ENCODE data around the gene WIPI1.
"Not testable (repeated sequence)": the region's sequence is repeated elsewhere in the genome, so short reads cannot be mapped to it uniquely, and the experiment has no call there.

Gene WIPI1

DNA sequence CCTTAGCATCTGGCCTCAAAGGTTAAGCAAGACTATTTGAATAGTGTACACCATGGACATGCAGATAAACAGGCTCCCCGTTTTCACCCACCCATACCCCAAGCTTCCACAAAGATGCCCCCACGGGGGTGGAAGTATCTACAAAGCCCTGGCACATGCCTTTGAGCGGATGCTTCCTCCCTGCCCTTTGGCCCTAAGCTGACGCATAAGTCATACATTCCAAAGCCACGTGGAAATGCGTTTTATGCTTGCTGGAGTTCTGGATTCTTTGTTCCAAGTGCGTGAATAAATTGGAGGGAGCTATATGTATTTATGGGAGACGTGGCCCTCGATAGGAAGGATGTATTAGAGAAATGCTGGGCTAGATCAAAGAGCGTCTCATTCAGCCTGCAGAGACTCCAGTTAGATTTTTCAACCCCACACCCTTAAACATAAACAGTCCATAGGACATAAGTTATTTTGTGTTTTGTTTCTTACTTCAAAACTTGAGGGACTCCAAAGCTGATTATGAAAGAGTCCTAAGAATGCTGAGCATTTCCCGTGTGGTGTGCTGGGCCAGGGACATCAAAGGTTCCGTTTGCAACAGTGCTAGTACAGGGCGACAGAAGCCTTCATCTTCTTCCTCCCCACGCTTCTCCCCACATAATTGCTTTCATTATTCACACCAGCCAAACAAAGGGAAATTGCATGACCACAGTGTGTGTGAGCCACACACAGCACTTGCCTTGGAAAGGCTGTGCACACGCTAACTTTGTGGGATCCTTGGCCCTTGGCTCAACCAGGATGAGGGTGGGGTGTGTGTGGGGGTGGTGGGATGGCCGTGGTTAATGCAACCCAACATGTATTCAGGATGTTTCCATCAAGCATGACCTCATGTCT is 73.6 kb downstream of the WIPI1 start:
- no peak for DNase-seq

DNA sequence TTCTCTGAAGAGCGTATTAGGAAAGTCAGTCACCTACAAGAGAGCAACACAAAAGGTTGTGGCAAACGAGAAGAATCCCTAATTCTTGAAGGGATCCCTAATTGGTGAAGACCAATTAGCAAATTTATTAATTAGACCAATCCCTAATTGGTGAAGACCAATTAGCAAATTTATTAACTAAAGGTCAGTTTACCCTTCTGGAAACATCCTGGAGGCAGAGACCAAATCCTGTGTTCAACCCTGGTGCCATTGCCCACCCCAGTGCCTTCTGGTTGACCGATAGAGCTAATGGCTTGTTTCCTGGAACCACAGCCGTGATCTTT is 74.2 kb downstream of the WIPI1 start:
- DNase-seq, result no peak

DNA sequence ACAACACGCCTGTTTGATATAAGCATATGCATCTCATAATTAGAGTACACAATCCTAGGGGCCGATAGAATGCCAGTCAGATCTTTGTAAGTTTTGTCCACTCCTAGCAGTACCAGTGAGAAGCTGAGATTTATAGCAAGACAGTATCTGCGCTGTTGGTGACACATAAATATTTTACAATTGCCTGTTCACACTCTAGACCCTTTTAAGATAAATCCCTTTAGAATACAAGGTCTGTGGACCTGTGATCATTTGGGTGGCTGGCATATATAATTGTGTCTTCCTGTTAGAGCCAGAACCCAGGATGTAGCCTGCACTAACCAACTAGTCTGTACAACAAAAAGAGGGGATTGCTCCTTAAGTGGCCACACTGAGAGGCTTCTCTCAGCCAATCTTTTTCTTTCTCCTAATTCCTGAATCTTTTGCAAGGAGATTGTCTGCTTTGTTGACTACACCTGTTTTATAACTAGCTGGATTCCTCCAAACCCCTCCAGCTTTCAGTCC is 74.7 kb downstream of the WIPI1 start:
- no peak for DNase-seq

- DNase-seq, result no peak
Observed at GRCh38 chr17:68381076-68381900, 76.0 kb downstream of the WIPI1 start.

DNA sequence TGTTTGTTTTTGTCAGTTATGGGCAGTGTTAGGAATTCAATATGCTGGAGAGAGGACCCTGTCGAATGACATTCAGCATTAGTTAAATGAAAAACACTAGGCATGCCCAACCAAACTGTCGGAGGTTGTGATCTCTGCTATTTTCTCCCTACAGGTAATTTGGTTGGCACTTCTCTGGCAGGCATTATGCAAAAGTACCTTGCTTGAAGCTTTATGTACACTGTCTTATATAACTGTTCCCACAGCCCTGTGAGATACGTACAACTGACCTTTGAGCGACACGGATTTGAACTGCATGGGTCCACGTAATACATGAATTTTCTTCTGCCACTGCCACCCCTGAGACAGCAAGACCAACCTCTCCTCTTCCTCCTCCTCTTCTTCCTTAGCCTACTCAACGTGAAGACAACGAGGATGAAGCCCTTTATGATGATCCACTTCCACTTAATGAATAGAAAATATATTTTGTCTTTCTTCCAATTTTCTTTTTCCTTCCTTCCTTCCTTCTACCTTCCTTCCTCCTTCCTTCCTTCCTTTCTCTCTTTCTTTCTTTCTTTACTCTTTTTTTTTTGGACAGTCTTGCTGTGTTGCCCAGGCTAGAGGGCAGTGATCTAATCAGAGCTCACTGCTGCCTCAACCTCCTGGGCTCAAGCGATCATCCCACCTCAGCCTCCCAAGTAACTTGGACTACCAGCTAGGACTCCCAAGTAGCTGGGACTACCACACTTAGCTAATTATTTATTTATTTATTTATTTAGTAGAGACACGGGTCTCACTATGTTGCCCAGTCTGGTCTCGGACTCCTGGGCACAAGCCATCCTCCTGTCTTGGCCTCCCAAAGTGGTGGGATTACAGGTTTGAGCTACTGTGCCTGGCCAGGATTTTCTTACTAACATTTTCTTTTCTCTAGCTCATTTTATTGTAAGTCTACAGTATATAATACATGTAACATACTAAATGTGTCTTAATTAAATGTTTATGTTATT is 77.3 kb downstream of the WIPI1 start:
- no peak for DNase-seq

- no peak for DNase-seq
Observed at GRCh38 chr17:68379177-68379510, 78.2 kb downstream of the WIPI1 start.

DNA sequence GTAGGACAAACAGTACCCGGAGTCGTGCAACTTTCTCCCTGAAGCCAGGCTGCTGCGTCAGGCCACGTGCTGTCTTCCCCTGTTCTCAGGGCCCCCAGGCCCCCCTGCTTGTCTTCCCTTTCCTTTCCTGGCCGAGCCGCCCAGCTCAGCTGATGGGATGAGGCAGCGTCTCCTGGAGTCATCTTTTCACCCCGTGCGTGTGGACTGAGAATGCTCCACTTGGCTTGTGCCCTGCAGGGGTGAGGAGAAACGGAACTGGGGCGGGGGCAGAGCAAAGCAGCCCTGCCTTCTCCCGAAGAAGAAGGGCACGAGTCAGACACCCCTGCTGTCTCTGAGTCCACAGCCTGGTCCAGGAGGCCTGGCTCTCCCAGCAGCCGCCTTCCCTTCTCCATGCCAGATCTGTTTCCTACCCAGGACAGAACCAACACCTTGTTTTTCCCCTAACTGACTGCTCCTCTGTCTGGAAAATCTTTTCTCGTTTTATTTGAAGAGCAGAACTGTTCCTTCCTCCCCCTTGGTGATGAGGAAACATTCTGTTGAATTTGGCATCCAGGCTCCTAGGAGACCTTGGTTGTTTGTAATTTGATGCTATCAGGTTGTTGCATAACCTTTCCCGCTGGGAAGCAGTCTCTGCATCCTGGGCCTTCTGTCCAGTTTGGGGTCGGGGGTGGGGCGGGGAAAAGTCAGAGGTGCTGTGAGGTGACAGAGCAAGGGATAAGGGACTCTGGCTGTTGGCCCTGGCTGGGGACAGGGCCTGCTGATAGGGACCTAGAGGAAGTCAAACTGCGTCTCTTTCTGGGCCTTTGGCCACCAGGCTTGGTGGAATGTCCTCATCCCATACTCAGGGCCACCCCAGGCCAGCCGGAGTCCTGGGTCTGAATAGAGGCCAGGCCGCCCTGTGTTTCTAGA is 78.8 kb downstream of the WIPI1 start:
- DNase-seq, result no peak

GRCh38 chr17:68377771-68378267 is 79.5 kb downstream of the WIPI1 start:
- no peak for DNase-seq

DNA sequence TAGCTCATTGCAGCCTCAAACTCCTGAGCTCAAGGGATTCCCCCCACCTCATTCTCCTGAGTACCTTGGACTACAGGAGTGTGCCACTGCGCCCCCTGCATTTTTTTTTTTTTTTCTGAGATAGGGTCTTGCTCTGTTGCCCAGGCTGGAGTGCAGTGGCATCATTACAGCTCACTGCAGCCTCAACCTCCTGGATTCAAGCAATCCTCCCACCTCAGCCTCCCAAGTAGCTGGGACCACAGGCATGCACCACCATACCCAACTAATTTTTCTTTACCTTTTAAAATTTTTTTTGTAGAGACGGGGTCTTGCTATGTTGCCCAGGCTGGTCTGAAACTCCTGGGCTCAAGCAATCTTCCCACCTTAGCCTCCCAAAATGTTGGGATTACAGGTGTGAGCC is 81.1 kb downstream of the WIPI1 start:
- not testable (repeated sequence) for DNase-seq

DNA sequence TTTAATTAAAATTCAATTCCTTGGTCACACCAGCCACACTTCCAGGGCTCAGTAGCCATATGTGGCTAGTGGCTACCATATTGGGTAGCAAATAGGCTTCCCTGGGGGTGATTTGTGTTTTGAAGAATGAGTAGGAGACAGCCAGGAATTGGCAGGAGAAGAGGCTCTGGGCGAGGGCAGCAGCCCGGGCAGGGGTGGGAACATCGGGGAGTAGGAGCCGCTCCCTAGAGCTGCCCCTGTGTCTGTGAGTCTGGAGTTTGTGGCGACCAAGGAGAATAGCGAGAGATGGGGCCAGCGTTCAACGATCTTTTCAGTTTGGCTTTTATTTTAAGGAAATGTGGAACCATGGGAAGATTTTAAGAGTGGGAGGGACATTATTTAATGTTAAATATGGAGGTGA is 81.7 kb downstream of the WIPI1 start:
- DNase-seq, result no peak
